Measurements from ENCODE around the gene VAPB.

GRCh38 chr20:58470336-58471192 is 81.5 kb downstream of the VAPB start:
- TF ChIP-seq EZH2 (IDR thresholded peaks at IDR 0.05; ENCODE audit: insufficient read depth, poor library complexity, severe bottlenecking) = no peak
- no peak for TF ChIP-seq EZH2phosphoT487 (IDR thresholded peaks at IDR 0.05; ENCODE audit: insufficient read depth, low read depth)

Data from GM23248 (cell line).